ENCODE measurements around the gene TTC7B. TPM values are rescaled to one million over a fixed set of nuclear protein-coding genes. Genes with fewer than 3 reads are reported as not detected.

The TTC7B gene
- total RNA-seq, 4 donors from 2014 or later, result 19.1 to 87.6 (median 22.1) TPM

DNA sequence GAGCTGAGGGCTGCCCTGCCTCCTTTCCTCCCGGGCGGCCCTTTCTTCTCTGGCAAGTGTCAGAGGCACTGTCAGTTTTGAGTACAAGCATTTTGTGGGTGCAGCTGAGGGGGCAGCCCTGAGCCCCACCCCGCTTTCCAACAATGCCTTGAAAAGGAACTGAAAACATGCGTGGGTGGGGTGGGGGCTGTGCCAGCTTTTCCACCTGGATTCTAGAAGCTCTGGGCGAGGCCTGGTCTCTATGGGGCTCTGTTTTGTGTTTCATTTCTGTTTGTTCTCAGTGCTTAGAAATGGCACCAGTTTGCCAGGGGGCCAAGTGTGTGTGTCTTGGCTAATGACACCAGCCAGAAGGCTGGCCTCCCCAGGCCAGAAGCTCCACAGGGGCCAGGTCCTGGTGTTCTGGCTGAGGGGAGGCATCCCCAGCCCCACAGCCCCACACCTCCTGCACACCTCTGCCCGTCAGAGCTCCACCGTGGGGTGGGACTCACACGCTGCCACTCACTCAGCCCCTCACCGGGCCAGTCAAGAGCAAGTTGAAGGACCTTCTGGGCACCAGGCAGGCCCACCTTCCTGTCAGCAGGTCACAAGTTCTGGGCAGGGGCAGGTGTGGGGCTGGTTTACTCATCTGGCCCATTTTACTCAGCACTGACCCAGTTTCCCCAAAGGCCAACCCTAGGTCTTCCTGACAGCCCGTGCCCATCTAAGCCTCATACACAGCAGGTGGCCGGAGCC lies 264.3 kb downstream of the TTC7B start:
- no peak overlapping the region for H3K4me3 ChIP-seq (replicated peaks in 1 of 3)
- 85 to 88% methylated on average over 7 to 10 of the region's 11 CpGs for WGBS, 2 donors
- no peak for DNase-seq
- H3K4me1 ChIP-seq, result peaks cover 6 to 19% of the 10 kb centered on the region in 2 donors
- no peaks in the 10 kb centered on the region for H3K9me3 ChIP-seq
- no peak overlapping the region for H3K27ac ChIP-seq
- intact Hi-C loops (cut with DNase I), result no loop called here
- H3K27me3 ChIP-seq, result no peaks in the 10 kb centered on the region
- no peaks in the 10 kb centered on the region for H3K36me3 ChIP-seq
- TF ChIP-seq, protein P1, sequence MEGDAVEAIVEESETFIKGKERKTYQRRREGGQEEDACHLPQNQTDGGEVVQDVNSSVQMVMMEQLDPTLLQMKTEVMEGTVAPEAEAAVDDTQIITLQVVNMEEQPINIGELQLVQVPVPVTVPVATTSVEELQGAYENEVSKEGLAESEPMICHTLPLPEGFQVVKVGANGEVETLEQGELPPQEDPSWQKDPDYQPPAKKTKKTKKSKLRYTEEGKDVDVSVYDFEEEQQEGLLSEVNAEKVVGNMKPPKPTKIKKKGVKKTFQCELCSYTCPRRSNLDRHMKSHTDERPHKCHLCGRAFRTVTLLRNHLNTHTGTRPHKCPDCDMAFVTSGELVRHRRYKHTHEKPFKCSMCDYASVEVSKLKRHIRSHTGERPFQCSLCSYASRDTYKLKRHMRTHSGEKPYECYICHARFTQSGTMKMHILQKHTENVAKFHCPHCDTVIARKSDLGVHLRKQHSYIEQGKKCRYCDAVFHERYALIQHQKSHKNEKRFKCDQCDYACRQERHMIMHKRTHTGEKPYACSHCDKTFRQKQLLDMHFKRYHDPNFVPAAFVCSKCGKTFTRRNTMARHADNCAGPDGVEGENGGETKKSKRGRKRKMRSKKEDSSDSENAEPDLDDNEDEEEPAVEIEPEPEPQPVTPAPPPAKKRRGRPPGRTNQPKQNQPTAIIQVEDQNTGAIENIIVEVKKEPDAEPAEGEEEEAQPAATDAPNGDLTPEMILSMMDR (IDR thresholded peaks at IDR 0.05), result no peak
- TF ChIP-seq POLR2A (IDR thresholded peaks at IDR 0.05), result no peak

DNA sequence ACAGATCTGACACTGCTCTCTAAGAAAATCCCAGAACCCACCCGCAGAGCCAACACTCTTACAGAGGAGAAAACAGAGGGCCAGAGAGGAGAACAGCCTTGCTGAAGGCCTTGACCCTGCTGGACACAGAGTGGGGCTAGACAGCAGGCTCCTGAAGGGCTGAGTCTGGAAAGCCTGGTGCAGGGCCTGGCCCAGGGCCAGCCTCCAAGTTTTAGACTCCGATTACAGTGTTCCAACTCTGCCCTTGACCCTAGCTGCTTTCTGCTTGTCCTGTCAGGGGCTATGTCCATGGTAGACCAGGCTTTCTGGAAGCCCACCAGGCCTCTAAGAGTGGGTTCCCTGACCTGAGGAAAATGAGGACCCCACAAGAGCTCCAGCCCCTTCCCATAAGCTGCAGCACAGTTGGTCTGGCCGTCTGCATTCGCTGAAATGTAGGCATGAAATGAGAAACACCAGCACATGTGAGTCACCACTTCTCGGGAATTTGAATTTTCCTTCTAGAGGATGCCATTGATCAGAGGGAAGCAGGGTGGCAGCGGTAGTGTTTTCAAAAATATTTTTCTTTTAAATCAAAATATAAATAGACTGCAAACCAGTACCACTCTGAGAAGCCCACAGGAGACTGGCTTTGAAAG lies 265.0 kb downstream of the TTC7B start:
- H3K36me3 ChIP-seq, result no peaks in the 10 kb centered on the region
- no peak for DNase-seq
- peaks cover 6 to 19% of the 10 kb centered on the region in 2 donors for H3K4me1 ChIP-seq
- intact Hi-C loops (cut with DNase I), result no loop called here
- no peaks in the 10 kb centered on the region for H3K27me3 ChIP-seq
- no peak overlapping the region for H3K4me3 ChIP-seq (replicated peaks in 1 of 3)
- WGBS, 2 donors, result 90 to 95% methylated on average over 5 to 6 of the region's 6 CpGs
- TF ChIP-seq, protein P1 (IDR thresholded peaks at IDR 0.05), result no peak
- no peak for TF ChIP-seq POLR2A (IDR thresholded peaks at IDR 0.05)
- H3K9me3 ChIP-seq, result no peaks in the 10 kb centered on the region
- no peak overlapping the region for H3K27ac ChIP-seq

DNA sequence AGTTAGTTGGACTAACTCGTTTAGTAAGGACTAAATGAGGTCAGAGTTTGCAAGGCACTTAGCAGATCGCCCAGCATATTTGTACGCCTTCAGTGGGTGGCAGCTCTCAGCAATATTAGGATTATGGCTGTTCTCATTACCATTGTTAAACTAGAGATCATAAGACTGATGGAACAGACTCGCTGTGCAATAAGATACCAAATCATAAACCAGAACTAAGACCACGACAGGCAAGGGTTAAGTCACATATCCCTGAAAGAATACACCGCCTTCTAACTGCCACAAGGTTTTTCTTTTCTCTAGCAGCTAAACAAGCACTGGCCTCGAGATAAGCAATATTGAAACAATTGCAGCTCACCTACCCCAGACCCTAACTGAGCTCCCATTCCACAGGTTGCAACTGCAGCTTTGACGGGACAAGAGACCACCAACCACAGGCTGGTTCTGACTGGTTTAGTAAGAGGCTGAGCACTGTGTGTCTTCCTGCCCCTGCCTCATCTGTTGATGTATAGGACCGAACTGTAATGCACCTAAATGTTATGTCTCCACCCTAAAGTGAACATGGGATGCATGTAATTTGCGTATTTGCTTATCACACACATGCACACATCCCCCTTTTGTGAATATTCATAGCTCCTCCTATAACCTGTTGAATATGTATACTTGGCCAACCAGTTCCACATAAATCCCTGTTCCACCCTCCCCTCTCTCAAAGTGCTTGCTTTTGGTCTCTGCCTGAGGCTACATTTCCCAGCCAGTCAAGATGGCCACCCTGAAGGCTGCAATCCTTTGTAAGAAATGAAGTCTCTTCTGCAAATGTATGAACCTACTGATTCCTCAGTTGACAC lies 266.2 kb downstream of the TTC7B start:
- Histone ChIP-seq H3K4me1 (peaks cover 6 to 23% of the 10 kb centered on the region in 2 donors), H3K36me3 (no peaks in the 10 kb centered on the region), H3K4me3 (replicated peaks in 1 of 3) (no peak overlapping the region), H3K9me3 (no peaks in the 10 kb centered on the region), H3K27ac (no peak overlapping the region), H3K27me3 (no peaks in the 10 kb centered on the region)
- intact Hi-C loops (cut with DNase I), result no loop called here
- 86 to 91% methylated on average over 10 of the region's 10 CpGs for WGBS, 2 donors
- peak in 1 of 2 donors; percentile 0 for DNase-seq
- TF ChIP-seq POLR2A (IDR thresholded peaks at IDR 0.05), result no peak
- TF ChIP-seq, protein P1 (IDR thresholded peaks at IDR 0.05), result no peak

DNA sequence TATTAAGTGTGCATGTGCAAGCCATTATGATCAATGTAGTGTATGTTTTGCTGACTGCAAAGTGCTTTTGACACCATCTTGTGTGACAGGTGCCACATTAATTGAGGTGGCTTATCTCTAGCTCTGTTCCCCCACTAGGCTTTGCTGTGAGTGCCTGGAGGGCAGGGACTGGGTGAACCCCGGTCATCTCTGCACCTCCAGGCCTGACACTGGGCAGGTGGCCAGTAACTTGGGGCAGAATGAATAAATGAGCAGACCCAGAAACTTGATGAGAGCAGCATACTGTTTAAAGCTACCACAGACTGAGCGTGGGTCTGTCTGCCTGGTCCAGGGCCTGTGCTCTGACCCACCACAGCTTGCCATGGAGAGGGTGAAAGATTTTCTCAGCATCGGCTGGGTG lies 267.8 kb downstream of the TTC7B start:
- TF ChIP-seq, protein P1 (IDR thresholded peaks at IDR 0.05), result no peak
- no peak for TF ChIP-seq POLR2A (IDR thresholded peaks at IDR 0.05)
- Histone ChIP-seq H3K4me1 (peaks cover 0 to 13% of the 10 kb centered on the region in 2 donors), H3K27me3 (no peaks in the 10 kb centered on the region), H3K36me3 (no peaks in the 10 kb centered on the region), H3K27ac (no peak overlapping the region), H3K4me3 (replicated peaks in 1 of 3) (no peak overlapping the region), H3K9me3 (no peaks in the 10 kb centered on the region)
- WGBS, 2 donors, result 85 to 93% methylated on average over 3 of the region's 3 CpGs
- DNase-seq, result peak in 1 of 2 donors; percentile 1
- intact Hi-C loops (cut with DNase I), result no loop called here
